H54 (cell line): ENCODE data around the gene NCOA4.

Source experiments
- DNase-seq: peaks from one replicate; pipeline ENCODE4 v3.0.0; 2011; ENCODE audit warnings: low spot score, mixed read lengths; ENCODE audit not compliant: insufficient read length
- FAIRE-seq: peaks from 3 replicates; lab custom pipeline; 2011; peaks lifted over from hg19 to GRCh38; lab: Jason Lieb, UNC
- POLR2A ChIP-seq: IDR thresholded peaks from 2 replicates; pipeline ENCODE4 v1.6.1; 2011; ENCODE audit warnings: low read depth, mild to moderate bottlenecking, low read length

Gene NCOA4

DNA sequence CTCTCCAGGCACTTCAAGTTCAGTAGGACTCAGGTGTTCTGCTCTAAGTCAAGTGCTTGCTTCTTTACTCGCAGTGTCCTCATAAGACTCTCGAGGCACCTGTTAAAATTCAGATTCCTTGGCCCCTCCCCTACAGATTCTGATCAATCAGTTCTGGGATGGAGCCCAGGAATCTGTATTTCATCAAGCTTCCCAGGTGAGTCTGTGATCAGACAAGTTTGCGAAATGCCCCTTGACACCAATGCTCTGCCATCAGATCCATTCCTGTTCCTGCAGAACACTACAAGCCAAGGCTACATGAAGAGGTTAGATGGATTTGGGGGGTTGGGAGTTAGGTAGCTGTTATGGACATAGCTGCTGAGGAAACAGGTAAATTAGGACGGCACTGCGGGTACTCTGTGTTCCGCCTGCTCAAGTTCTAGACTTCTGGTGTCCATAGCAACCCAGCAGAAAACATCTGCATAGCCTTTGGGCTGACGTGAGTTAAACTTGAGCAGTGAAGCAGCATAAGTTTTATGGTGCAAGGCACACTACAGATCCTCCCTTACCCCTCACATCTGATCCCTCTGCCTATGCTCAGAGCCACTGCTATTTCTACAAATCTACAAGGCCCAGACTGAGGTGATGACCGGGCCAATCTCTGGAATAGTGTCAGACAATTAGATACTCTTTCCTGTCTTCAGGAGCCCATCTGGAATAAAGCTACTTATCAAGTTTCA lies 6.8 kb upstream of the NCOA4 start:
- no peak for DNase-seq
- no peak for TF ChIP-seq POLR2A
- FAIRE-seq: no peak

DNA sequence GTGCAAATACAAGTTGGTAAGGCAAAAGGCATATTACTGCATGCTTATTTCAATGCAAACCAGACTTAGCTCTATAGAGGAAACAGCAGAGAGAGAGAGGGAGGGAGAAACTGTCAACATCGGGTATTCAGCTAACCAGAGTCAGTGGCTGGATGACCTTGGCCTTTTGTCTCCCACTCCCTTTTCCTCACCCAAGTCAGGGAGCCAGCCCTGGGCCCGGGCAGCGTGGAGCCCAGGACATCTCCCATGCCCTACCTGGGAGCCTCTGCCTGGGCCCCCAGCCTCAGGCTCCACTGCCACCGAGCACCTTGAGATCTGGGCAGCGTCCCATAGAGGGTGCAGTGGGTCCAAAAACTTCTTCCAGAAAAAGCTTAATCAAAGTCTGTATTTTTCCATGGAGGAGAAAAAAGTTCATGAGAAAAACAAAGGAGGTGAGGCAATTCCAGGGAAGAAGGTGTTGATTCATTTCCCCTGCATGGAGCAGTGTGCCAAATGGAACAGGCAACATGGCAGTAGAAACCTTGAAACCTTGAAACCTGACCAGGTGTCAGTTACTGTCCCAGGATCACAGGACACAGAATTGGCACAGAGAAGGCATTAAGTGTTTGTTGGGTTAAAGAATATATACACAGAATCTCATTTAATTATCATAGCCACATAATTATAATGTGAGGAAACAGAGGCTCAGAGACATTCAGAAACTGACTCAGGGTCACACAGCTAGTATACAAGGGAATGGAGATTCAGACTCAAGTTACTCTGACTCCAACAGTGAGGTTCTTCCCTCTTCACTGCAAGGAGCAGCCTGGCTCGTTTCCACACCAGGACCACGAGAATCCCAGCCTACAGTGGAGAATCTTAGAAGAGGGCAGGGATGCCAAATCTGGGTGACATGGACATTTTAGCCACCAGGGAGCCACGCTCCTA lies 5.8 kb upstream of the NCOA4 start:
- FAIRE-seq (no peak), DNase-seq (no peak)
- no peak for TF ChIP-seq POLR2A

DNA sequence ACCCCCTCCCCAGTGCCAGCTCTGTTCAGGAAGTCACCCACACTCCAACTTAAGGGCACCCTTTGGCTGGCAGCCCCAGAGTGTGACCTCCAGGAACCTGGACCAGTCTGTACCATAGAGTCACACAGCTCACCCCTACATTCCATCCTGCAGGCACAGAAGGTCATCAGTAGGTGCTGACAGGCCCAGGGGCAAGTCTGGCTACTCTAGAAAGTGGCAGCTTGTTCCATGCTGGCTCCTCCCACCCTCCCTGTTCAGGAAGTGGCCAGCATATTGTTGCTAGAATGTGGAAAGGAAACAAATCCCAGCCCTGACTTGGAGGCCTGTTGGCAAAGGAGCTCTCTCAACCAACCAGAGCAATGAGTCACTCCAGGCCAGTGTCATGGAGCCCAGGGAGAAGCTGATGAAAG lies 3.2 kb upstream of the NCOA4 start:
- FAIRE-seq: no peak
- 0 out of 2 replicates have a peak, but pooled peaks have one; percentile 10 for TF ChIP-seq POLR2A
- peak; percentile 73 for DNase-seq

DNA sequence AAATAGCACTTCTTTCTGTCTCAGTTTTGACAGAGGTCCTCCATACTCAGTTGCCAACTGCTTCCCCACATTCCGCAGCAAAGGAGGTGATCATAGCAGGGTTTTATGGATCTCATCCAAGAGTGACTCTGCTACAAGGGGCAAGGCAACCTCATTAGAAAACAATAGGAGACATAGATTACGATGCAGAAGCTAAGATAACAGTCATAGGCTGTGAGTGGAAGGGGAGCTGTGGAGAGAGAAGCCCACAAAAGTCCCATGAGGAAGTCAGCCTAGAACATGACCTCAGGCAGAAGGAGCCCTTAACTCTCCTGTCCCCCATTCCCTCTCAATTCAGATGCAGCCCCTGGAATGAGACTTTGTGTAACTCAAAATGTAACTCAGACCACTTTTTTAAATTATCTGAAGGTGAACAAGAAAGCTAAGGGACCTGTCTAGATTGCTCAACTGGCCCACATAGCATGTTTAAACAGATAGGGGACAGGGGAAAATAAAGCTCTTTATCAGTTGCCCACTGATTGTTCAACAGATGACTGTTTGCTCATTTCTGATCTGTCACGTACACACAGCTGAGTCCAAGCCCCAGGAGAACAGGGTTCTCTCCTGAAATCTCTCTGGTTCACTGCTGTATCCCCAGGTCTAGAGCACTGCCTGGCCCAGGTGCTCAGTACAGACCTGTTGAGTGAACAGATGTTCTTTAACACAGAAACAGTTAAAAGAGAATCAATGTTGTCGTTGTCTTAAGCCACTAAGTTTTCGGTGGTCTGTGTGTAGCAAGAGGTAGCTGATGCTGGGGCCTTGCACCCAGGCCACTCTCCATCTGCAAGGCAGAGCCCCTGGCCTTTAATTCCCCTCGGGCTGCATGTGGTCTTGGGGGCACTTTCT lies 1.5 kb upstream of the NCOA4 start:
- FAIRE-seq: no peak
- TF ChIP-seq POLR2A: no peak

DNA sequence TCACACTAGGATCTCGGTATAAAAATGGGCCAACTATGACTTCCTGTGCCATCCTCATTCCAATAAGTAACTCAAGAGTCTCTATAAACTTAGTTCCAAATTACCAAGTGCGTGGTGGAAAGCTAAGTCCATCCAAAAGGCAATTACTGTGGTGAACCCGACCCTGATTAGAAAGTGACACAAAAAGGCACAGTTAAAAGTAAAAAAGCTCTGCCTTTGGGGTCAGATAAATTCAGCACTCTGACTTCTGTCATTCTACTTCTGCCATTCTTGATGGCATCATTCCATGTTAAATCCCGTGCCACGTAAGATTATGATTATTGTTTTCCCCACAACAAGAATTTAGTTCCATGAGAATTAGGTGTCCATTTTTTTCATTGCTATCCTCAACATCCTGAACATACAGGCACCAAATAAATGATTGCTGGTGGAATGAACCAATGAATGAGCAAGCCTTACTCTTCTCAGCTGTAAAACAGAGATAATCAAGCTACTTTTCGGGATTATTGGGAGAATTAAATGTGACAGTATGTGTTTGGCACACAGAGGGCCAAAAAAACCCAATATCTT lies 877 bp downstream of the NCOA4 start:
- FAIRE-seq (no peak), DNase-seq (no peak)
- TF ChIP-seq POLR2A: no peak

More for the DNA sequence above, 1.5 kb upstream of the NCOA4 start:
- no peak for DNase-seq

DNA sequence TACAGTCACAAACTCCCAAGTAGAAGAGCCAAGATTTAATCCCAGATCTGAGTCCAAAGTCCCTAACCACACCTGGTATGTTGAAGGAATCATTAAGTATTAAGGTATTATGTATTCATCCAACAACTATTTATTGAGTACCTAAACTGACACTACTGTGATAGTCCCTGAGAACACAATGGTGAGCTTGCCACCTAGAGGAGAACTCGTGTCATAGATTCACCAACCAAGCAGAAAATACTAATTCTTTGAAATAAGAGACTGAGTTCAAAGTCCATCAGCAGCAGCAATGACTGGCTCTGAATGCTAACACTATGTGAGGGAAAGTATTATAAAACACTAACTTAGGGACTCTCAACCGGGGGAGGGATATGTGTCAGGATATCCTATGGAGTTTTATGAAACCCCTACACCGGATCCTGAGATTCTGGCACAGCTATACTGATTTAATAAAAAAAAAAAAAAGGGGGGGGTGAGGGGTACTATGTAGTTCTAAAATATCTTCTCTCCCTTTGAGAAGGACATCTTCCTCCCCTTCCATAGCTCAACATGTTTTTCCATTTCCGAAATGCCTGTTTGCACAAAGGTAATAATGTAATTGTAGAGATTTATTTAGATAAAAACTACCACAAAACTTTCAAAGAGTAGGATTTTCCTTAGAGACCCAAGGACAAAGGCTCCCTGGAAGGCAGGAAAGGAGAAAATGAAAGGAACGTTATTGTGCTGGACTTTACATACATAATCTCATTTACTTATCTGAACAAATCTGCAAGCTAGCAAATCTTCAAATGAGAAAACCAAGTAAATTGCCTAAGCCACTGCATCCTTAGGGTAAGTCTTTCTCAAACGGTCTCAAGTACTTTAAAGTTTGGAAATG lies 1.6 kb downstream of the NCOA4 start:
- no peak for FAIRE-seq
- TF ChIP-seq POLR2A: no peak
- peak; percentile 32 for DNase-seq

DNA sequence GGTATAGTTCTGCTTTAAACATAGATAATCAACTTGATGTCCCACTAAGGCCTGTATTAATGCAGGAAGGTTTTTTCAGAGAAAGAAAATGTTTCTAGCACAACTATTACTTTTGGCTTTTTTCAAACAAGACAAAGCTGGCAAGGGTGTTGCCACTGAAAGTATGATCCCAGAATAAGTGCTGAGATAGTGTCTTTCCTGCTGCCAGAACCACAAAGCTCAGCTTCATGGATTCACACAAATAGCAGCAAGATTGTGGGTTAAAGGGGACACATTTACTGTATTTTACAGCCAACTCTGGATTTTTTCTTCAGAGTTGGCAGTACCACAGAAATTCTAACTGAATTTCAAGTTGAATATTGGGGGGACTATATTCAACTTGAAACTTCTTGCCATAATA lies 4.3 kb downstream of the NCOA4 start:
- no peak for TF ChIP-seq POLR2A
- FAIRE-seq (no peak), DNase-seq (no peak)

DNA sequence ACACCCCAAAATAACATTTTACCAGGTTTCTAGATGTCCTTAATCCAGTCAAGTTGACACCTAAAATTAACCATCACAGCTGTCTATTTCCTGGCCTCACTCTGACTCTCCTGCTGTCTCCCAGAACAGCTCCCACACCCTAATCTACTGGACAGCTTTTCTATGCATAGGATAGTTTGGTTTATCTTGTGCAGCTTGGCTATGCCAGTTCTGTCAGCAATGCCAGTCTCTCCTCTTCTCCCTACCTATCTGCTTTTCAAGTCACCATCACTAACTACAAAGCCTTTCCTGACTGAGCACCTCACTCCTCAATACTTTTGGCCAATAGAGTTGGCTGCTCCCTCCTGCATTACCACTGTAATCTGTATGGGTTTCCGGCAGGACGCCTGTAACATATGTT lies 5.0 kb downstream of the NCOA4 start:
- DNase-seq (no peak), FAIRE-seq (no peak)
- TF ChIP-seq POLR2A: no peak

DNA sequence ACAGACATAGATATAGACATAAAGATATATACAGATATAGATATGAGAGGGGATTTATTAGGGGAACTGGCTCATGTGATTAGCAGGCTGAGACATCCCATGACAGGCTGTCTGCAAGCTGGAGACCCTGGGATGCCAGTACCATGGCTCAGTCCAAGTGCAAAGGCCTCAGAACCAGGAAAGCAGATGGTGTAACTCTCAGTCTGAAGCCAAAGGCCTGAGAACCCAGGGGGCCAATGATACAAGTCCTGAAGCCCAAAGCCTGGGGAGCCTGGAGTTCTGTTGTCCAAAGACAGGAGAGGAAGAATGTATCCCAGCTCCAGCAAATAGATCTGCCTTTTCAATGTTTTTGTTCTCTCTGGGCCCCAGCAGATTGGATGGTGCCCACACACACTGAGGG lies 5.5 kb downstream of the NCOA4 start:
- no peak for TF ChIP-seq POLR2A
- no peak for FAIRE-seq
- no peak for DNase-seq

DNA sequence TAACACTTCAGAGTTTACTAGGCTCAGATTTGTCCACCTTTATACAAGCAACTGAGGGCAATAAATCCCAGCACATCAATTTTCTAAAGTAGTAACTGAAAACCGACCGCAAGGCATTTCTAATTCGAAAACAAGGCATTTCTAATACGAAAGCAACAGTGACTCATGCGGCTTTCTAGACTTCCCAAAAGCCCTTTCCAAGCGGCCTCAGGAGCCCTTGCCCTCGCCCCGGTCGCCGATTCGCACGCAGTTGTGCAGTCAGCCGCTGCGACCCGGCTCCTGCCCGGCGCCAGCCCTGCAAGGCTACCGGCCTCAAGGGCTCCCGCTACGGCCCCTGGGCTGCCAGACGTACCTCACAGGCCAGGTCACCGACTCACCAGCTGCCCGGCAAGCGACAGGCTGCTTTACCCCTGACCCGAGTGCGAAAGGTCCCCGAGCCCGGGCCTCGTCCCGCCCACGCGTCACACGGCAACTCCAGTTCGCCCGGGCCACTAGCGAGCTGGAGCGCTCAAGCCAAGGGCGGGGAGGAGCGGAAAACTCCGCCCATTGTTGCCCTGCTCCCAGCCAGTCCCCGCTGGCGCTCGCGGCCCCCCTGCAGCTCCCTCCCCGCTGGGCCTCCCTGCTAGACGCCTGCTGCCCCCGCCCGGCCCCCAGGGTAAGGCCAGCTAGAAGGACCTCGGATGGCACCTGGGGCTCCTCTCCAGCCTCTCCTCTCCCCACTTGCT lies 7.3 kb downstream of the NCOA4 start:
- TF ChIP-seq POLR2A: no peak

DNA sequence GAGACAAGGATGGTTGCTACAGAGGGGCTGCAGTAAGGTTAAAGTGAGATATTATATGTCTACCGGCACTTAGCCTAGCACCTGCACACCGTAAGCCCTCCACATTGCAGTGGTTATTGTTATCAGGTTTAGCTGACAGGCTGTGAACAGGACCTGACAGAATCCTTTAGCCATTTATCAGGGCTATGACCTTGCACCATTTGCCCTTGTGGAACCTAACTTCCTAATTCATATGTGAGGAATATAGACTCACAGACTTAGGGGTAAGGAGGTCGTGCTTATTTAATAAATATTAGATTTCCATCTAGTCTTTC lies 10.1 kb downstream of the NCOA4 start:
- no peak for TF ChIP-seq POLR2A
- DNase-seq (no peak), FAIRE-seq (no peak)

More for the DNA sequence above, 7.3 kb downstream of the NCOA4 start:
- FAIRE-seq: no peak
- DNase-seq: peak; percentile 76
